Measurements from ENCODE around the gene KIF16B.

Gene KIF16B

GRCh38 chr20:16483024-16483423 is 90.2 kb downstream of the KIF16B start:
- no peak for TF ChIP-seq CTCF (IDR thresholded peaks at IDR 0.05; ENCODE audit: insufficient read depth, missing control alignments)
- FAIRE-seq (no peak), DNase-seq (ENCODE audit: insufficient read length, low spot score) (no peak)

- DNase-seq (ENCODE audit: insufficient read length, low spot score) (no peak), FAIRE-seq (no peak)
- TF ChIP-seq CTCF (IDR thresholded peaks at IDR 0.05; ENCODE audit: insufficient read depth, missing control alignments) = no peak
Measured at GRCh38 chr20:16481977-16482376, 91.3 kb downstream of the KIF16B start.

DNA sequence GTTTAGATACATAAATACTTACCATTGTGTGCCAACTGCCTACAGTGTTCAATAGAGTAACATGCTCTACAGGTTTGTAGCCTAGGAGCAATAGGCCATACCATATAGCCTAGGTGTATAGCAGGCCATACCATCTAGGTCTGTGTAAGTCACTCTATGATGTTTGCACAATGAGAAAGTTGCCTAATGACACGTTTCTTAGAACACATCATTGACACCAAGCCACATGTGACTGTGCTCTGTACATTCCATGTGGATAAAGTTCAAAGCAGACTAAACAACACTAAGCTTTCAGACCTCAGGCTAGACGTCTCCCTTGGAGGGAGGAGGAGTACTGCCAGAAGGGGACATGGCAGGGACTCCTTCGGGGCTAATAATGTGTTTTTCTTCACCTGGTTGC is 93.6 kb downstream of the KIF16B start:
- no peak for DNase-seq (ENCODE audit: insufficient read length, low spot score)
- FAIRE-seq = no peak
- no peak for TF ChIP-seq CTCF (IDR thresholded peaks at IDR 0.05; ENCODE audit: insufficient read depth, missing control alignments)

DNA sequence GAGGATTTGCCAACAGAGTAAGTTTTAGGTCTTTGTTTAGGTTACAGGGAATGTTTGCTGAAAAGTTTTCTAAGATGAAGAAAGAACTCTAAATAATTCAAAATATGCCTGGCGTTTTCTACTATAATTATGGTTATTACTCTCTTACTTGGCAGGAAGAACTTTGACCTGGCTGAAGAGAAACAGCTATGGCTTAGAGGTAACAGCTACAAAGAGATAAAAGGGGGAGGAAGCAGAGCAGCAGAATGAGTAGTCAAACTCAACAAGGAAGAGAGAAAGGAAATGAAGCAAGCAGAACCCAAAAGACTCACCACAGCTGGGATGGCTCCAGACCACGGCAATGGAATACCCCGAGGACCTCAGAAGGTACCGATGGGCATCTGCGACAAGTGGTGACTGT is 95.6 kb downstream of the KIF16B start:
- DNase-seq (ENCODE audit: insufficient read length, low spot score) = no peak
- TF ChIP-seq CTCF (IDR thresholded peaks at IDR 0.05; ENCODE audit: insufficient read depth, missing control alignments) = no peak
- FAIRE-seq = no peak

- no peak for FAIRE-seq
- TF ChIP-seq CTCF (IDR thresholded peaks at IDR 0.05; ENCODE audit: insufficient read depth, missing control alignments) = peak; percentile 67
- DNase-seq (ENCODE audit: insufficient read length, low spot score) = no peak
Measured at GRCh38 chr20:16476032-16476431, 97.2 kb downstream of the KIF16B start.

- TF ChIP-seq CTCF (IDR thresholded peaks at IDR 0.05; ENCODE audit: insufficient read depth, missing control alignments) = no peak
- no peak for DNase-seq (ENCODE audit: insufficient read length, low spot score)
- no peak for FAIRE-seq
Measured at GRCh38 chr20:16475225-16475624, 98.0 kb downstream of the KIF16B start.

DNA sequence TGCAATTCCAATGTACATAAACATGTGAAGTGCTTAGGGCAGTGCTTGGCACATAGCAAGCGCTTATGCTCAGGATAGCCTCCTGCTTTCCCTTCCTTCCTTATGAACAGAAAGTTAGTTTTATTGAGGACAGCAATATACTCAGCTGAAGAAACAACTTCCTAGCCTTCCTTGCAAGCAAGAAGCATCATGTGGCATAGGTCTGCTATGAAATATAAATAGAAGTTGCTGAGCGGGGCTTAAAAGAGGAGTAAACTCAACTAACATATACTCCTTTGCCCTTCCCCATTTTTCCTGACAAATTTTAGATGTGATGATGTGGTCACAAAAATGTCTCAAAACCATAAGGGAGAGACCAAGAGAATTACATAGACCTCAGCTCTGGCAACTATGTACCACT is 98.9 kb downstream of the KIF16B start:
- DNase-seq (ENCODE audit: insufficient read length, low spot score) (no peak), FAIRE-seq (no peak)
- TF ChIP-seq CTCF (IDR thresholded peaks at IDR 0.05; ENCODE audit: insufficient read depth, missing control alignments) = no peak
